Head of caudate nucleus (tissue), 42 donors: ENCODE results near the gene RASSF6.
"Not testable (repeated sequence)": the region's sequence is repeated elsewhere in the genome, so short reads cannot be mapped to it uniquely, and the experiment has no call there.

Source experiments
- DNase-seq, 42 donors: peaks; one replicate each; pipeline versions ENCODE4 v3.0.0 to v3.0.0-alpha.2; 2020 to 2021; ENCODE audit warnings: mixed read lengths in 7 of 42
- intact Hi-C: fragments of 100-400 bp; cut with DNase I; formaldehyde crosslinking; loops from one replicate; pipeline ENCODE4 v1.15.0; 2022

Gene RASSF6

GRCh38 chr4:73588613-73589012 lies 31.6 kb downstream of the RASSF6 start:
- intact Hi-C loops = no loop called here
- no peak for DNase-seq

- no peak for DNase-seq
- intact Hi-C loops = no loop called here
Observed at GRCh38 chr4:73586666-73587065, 33.6 kb downstream of the RASSF6 start.

GRCh38 chr4:73586040-73586439 lies 34.2 kb downstream of the RASSF6 start:
- no peak for DNase-seq
- intact Hi-C loops = no loop called here

- intact Hi-C loops = no loop called here
- DNase-seq = no peak
Observed at GRCh38 chr4:73585345-73585744, 34.9 kb downstream of the RASSF6 start.

- no peak for DNase-seq
- intact Hi-C loops = no loop called here
Observed at GRCh38 chr4:73583666-73584065, 36.6 kb downstream of the RASSF6 start.

GRCh38 chr4:73577371-73577770 lies 42.9 kb downstream of the RASSF6 start:
- DNase-seq = no peak
- intact Hi-C loops = no loop called here

GRCh38 chr4:73576381-73576780 lies 43.9 kb downstream of the RASSF6 start:
- intact Hi-C loops = no loop called here
- DNase-seq = no peak

GRCh38 chr4:73575660-73576059 lies 44.6 kb downstream of the RASSF6 start:
- DNase-seq = no peak
- intact Hi-C loops = no loop called here

GRCh38 chr4:73573794-73574528 lies 46.3 kb downstream of the RASSF6 start:
- intact Hi-C loops = no loop called here
- DNase-seq = peak in 39 of 42 donors; percentile 9 to 76 (median 47)

GRCh38 chr4:73550865-73551264 lies 69.4 kb downstream of the RASSF6 start:
- intact Hi-C loops, DNase-seq: not testable (repeated sequence)

GRCh38 chr4:73544620-73545019 lies 75.6 kb downstream of the RASSF6 start:
- no peak for DNase-seq
- intact Hi-C loops = no loop called here

- intact Hi-C loops = no loop called here
- DNase-seq = no peak
Observed at GRCh38 chr4:73541251-73541650, 79.0 kb downstream of the RASSF6 start.

- no peak for DNase-seq
- intact Hi-C loops = no loop called here
Observed at GRCh38 chr4:73540826-73541225, 79.4 kb downstream of the RASSF6 start.

GRCh38 chr4:73539386-73539785 lies 80.8 kb downstream of the RASSF6 start:
- DNase-seq = no peak
- intact Hi-C loops = no loop called here

GRCh38 chr4:73538162-73538561 lies 82.1 kb downstream of the RASSF6 start:
- intact Hi-C loops = no loop called here
- DNase-seq = no peak

GRCh38 chr4:73533515-73534422 lies 86.5 kb downstream of the RASSF6 start:
- DNase-seq = no peak
- intact Hi-C loops = no loop called here

GRCh38 chr4:73528171-73528570 lies 92.1 kb downstream of the RASSF6 start:
- no peak for DNase-seq
- intact Hi-C loops = no loop called here

GRCh38 chr4:73527196-73527595 lies 93.0 kb downstream of the RASSF6 start:
- DNase-seq = no peak
- intact Hi-C loops = no loop called here

GRCh38 chr4:73525611-73526010 lies 94.6 kb downstream of the RASSF6 start:
- no peak for DNase-seq
- intact Hi-C loops = no loop called here

GRCh38 chr4:73523126-73523525 lies 97.1 kb downstream of the RASSF6 start:
- no peak for DNase-seq
- intact Hi-C loops = no loop called here
